Left renal pelvis (tissue), 4 donors: ENCODE measurements around the gene UCP3. TPM values are rescaled to one million over a fixed set of nuclear protein-coding genes. Genes with fewer than 3 reads are reported as not detected.

Source experiments
- DNase-seq, 4 donors: peaks; one replicate each; pipeline ENCODE4 v3.0.0-alpha.2; 2013; ENCODE audit warnings: low read depth in 4 of 4, low spot score in 3 of 4
- polyA plus RNA-seq, 4 donors: library from polyadenylated mRNA; unstranded; fragments of 120-200 nt; gene quantifications; one replicate each; pipeline ENCODE4 v1.2.1, GENCODE V29; 2013; ENCODE audit not compliant: insufficient read length in 4 of 4

Gene UCP3, protein sequence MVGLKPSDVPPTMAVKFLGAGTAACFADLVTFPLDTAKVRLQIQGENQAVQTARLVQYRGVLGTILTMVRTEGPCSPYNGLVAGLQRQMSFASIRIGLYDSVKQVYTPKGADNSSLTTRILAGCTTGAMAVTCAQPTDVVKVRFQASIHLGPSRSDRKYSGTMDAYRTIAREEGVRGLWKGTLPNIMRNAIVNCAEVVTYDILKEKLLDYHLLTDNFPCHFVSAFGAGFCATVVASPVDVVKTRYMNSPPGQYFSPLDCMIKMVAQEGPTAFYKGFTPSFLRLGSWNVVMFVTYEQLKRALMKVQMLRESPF
- polyA plus RNA-seq, result 1 to 10 TPM; 1.6 to 4.5 (median 2.5) TPM

DNA sequence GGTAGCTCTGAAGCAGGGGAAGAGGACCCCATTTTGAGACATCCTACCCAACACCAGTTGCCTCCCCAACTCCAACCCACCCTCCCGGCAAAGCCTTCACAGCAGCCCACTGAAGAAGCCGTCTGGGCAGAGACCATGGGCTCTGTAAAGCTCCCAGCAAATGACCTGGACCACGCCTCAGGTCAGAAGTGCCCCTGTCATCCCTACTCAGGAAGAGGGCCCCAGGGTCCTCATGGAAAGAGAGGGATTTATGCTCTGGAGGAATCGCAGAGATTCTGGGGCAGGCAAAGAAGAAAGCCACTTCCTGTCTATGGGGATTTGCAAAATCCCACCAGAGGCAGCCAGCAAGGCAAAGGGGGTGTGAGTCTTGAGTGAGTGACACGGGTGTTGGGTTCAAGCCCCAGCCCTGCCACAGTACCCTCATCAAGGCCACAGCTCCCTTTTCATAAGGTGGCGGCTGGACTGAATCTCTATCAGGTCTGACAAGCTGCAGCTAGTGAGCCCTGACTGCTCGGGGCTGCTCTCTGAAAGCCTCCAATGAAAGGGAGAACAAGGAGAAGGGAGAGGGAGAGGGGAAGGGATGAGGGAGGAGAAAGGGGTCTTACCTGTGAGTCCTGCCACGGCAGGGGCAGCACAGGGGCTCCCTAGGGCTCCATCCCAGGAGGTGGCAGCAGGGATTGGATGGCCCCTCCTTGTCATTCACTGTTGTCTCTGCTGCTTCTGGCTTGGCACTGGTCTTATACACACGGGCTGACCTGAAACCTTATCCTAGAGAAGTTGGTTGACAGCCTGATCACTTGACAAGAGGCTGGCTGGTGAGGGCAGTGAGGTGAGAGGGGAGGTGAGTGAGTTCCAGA is at the start of gene UCP3:
UCP3 (minus strand) TSS at position 713 of the 857 bp plus-strand sequence. CDS start 2,043 bp downstream, outside the sequence.
- no peak for DNase-seq

DNA sequence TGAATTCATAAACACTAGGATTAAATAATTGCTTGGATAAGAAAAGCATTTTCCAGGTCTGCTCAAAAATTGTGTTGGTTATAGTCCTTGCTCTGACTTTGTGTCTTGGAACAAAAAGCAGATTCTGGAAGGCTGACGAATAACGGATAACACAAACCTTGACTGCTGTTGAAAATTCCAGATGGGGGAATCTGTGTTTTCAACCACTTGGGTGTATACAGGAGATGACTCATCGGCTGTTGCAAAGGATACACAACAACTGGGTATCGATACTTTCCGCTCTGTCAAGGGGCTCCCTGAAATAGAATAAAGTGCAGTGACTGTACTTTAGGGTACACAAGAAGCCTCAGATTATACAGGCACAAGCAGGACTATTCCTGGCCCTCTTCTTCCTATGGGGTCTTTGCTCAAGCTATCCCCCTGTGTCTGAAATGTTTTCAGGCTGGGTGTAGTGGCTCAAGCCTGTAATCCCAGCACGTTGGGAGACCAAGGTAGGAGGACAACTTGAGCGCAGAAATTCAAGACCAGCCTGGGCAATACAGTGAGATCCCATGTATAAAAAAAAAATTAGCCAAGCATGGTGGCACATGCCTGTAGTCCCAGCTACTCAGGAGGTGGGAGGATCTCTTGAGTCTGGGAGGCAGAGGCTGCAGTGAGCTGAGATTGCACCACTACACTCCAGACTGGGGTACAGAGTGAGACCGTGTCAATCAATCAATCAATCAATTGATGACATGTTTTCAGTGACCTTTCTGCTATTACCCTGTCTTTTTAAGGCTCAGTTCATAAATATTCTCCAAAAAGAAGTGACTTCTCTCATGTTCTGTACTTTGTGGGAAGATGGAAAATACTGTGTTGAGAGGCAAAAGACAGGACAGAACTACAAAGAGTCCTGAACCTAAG is 48.6 kb upstream of the UCP3 start:
- DNase-seq, result no peak

DNA sequence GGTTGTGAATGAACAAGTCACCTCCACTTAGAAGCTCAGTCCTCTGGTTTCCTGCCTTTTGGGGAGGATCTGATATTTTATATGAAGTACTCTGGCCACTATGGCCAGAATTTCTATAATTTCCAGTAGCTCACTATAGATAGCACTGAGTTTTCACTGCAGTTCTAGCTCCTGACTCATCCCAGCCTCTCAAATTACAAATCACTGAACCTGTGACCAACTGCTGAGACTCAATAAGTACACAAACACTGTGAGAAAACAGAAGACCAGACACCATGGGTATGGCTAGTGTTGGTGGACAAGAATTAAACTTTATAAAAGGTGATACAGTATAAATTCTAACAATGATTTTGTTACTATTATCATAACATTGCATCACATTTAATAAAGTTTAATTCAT is 47.1 kb upstream of the UCP3 start:
- DNase-seq, result no peak

DNA sequence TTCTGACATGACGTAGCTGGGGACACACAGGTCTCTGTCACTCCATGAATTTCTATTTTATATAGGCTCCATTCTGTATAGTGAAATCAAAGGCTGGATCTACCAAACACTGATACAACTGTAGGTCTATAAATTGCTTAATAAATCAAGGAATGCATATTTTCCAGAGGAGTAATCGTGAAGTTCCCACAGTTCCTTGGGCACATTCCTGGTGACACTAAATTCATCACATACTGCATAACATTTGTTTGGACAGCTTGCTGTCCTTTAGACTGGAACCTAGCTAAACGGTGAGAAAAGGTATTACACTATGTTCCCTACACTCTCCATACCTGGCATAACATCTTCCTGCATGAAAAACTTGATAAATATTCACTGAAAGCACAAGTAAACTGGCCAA is 41.6 kb upstream of the UCP3 start:
- no peak for DNase-seq

DNA sequence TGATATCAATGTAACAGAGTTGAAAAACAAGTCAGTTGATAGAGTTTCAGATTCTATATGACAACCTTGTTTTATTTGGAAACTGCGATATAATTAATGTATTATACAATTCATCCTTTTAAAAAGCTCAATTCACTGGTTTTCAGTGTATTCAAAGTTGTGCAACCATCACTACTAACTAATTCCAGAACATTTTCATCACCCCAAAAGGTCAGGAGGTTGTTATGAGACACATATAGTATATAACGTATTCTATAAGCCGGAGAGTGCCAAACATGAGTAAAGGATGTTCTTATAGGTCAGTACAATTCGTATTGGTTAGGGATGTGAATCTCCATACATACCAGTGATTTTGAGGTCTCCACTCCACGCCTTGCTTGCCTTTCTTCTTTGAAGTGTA is 40.1 kb upstream of the UCP3 start:
- no peak for DNase-seq

DNA sequence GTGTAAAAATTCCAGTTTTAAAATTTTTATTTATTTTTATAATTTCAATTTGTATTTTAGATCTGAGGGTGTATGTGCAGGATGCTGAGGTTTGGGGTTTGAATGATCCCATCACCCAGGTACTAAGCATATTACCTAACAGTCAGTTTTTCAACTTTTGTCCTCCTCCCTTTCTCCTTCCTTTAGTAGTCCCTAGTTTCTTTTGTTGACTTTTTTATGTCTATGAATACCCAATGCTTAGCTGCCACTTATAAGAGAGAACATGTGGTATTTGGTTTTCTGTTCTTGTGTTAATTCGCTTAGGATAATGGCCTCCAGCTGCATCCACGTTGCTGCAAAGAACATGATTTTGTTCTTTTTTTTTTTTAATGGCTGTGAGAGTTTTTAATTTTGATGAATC is 35.7 kb upstream of the UCP3 start:
- no peak for DNase-seq

DNA sequence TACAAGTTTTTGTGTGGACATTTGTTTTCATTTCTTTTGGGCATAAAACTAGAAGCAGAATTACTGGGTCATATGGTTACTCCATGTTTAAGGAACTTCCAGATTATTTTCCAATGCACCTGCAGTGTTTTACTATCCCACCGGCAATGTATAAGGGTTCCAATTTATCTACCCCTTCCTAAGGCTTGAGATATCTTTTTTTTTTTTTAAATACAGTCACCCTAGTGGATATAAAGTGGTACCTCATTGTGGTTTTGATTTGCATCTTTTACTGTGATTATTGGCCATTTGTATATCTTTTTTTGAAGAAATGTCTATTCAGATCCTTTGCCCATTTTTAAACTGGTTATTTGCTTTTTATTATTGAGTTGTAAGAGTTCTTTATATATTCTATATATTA is 34.6 kb upstream of the UCP3 start:
- no peak for DNase-seq

DNA sequence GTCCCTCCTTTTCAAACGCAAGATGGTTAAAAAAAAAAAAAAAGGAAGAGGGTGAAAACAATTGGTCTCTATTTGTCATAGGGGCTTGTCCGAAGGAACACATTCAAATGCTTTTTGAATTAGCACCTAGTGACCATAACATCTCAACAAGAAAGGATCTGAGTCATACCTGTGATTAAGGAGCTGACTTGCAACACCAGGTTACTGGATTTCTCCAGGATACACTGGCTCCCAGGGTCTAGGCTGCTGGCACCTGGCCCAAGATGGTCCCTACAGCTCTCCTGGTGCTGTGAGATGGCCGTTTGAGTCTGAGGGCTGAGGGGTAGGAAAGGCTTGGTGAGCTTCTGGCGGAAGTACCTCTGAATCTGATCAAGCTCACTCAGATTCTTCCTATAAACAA is 28.4 kb upstream of the UCP3 start:
- no peak for DNase-seq

DNA sequence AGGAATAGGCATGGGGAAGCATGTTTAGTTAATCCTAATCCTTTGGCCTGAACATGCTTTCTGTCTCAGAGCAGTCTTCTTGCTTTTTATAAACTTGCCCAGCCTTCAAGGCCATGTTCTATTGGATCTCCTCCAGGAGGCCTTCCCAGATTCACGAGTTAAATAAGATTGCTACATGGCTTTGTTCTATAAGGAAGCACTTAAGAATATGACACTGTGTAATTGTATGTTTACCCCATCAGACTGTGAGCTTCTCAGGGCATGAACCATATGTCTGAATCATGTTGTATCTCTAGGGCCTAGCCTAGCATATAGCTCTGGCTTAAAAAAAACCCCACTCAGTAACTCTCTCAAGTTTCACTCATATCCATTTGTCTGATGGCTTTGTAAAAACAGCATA is 26.4 kb upstream of the UCP3 start:
- no peak for DNase-seq

DNA sequence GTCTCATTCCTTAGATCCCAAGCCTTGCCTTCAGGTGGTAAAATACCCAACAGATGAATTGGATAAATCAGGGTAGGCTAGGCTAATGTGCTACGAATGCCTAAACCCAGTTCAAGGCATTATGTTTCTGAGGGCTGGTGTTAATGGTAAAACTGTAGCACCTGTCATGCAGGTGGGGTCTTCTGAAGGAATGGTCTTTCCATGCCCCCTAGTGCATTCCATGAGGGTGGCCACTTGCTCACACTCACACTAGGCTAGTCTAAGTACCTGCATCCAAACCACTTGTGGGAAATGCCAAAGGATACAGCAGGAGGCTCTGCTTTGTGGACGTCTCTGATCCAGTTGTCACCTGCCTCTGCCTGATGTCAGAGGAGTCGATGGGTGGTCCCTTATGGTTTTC is 24.2 kb upstream of the UCP3 start:
- no peak for DNase-seq

DNA sequence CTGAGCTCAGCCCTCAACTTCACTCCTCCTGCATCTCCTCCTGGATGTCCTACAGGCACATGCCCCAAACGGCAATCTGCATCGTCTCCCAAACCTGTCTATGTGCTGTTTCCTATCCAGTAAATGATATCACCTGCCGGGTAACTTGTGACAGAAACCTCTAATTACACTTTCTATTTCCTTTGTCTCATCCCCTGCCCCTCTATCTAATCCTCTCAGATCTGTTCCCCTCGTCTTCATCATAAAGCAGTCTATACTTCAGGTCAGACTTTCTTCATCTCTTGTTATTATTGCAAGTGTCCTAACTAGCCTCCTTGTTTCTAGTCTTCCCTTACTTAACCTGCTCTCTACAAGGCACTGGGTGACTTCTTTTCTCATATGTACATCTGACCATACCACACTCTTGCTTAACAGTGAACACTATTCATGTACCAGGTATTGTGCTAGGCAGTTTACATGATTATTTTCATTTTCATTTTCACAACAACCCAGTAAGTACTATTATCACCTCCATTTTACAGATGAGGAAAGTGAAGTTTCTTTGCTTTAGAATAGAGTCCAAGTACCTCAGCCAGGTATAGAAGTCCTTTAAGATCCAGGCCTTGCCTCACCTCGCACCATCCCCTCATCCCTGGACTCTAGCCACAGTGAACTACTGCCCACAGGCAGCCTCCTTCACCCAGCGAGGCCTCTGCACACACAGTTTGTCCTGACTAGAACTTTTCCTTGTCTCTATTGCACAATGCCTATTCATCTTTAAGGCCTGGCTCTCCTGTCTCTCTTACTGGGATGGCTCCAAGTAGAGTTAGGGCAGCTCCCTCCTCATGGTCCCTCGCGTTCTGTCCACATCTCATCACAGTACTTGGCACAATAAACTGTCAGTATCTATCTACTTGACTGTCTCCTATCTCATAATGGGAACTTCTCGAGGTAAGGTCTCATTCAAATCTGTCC is 22.1 kb upstream of the UCP3 start:
- no peak for DNase-seq

DNA sequence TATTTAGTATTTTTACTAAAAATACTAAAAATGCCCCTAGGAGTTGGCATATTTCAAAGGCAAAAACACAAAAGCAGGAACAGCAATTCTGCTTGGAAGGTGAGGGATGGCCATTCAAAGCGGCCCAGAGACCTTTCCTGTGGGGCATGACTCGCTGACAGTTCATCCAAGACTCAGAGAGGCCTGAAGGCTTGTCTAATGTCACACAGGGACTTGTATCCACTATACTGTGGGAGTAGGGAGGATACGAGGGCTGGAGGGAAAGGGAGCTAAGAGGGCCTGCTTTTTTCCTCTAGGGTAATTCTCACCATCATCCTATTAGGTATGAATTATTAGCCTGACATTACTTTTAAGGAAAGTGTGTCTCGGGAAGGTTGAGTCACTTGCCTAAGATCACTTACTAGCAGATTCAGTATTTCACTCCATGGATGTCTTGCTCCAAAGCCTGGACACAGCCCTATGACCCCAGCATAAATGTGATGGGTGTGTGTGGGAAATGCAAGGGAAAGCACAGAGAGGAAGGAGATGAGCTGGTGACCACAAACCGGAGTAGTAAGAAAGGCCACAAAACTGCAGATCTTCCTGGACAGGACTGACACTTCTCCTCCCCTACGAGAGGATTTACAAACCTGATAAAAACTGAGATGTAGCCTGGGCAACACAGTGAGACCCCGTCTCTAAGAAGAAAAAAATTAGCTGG is 16.7 kb upstream of the UCP3 start:
- DNase-seq, result no peak

DNA sequence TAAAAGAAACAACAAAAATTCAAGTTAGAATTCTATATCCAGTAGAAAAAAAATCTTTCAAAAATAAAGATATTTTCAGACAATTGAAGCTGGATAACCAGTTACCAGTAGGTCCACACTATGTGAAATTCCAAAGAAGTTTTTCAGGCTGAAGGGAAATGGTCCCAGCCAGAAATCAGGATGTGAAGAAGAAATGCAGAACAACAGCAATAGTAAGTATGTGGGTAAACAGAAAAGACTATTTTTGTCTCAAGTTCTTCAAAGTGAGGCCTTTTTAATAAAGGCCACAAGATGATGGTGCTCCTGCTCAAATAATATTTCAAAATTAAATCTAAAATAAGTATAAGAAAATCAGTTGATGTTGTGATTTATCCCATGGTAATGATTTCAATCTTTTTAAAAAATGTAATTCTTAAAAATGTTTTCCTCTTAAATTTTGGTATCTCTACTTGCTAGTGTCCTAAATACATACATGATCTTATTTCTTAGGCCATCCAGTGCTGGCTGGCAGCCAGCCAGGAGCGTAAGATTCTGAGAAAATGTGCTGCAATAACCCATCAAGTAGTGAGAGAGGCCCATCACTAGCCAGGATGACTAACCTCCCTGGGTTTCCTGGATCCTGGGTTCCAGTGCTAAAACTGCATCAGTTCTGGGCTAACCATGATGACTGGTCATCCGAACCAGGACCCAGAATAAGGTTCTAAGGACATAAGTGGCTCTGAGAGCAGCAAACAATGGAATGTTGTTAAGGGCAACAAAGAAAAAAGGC is 15.6 kb upstream of the UCP3 start:
- DNase-seq, result no peak

DNA sequence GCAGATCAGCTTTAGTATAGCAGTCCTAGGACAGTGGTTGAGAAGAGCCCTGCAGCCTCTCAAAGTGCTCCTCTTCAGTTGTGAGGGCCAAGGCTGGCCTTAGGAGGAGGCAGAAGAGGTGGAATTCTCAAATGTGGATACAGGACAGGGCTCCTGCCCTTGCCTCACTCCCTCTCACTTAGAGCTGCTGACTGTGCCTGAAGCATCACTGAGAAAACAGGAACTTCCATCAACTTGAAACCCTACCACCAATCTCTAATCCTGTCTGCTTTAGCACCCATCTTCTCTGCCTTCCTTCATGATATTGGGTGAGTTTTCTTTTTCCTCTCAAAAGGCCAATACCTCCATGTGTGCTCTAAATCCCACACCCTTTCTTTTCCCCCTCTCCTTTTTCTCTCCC is 14.4 kb upstream of the UCP3 start:
- no peak for DNase-seq

DNA sequence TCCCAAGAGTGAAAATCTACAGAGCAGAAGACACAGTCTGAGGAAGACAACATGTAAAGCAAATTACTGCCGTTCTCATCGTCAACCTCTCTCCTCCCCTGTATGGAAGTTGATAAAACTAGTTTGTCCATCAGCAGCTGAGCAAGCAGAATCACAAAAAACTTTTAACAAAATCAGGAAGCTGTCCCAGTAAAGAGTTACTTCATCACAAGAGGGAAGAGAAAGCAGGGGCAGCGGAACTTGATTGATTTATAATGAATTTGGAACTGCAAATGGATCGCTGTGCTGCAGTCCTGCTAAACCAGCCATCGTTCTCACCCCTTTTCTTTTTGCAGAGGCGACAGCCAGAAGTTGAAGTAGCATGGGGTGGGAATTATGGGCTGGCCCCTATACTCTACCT is 13.7 kb upstream of the UCP3 start:
- no peak for DNase-seq

DNA sequence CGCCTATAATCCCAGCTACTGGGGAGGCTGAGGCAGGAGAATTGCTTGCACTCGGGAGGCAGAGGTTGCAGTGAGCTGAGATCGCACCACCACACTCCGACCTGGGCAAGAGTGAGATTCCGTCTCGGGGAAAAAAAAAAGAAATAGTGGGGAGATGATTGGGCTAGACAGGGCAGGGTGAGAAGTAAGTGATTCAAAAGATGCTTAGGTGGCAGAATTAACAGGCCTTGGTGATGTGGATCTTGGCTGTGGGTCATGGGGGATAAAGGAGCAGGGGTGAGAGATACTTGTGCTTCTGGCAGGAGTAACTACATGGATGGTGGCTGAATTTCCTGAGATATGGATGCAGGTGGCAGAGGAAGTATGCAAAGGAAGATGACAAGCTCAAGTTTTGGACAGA is 13.1 kb upstream of the UCP3 start:
- no peak for DNase-seq

DNA sequence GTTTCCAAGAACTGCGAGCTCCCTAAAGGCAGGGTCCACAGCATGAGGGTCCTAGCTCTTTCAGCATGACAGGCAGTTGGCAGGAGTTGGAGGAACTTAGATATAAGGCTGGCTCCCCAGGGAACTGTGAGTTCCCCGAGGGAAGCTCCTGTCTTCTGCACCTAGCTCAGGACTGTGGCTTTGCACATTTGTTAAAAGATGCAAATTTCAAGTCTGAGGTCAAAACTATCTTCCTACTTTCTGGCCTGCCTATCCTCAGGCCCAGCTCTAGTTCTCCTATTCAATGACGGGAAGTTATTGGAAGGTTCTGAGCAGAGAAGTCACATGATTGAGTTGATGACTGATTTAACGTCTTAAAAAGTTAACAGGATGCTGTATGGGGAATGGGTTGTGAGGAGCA is 11.7 kb upstream of the UCP3 start:
- DNase-seq, result no peak

DNA sequence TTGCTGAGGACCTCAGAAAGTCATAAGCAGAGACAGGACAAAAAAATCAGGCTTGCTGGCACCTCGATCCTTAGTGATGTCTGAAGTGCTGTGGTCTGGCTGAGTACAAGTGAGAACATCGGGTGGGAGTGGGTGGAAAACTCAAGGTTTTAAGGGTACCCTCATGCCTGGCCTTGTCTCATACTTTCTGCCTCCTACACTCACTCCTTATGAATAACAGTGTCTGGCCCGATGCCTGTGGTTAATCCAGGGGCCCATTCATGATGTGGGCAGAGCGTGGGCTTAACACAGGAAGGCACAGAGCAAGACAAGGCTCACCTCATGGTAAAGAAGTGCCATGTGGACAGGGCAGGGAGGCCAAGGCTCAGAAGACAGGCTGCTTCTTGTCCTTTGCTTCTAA is 11.0 kb upstream of the UCP3 start:
- no peak for DNase-seq
